Measurements from ENCODE around the gene SMG9. TPM values are rescaled to one million over a fixed set of nuclear protein-coding genes. Genes with fewer than 3 reads are reported as not detected.

The SMG9 gene
- polyA plus RNA-seq, 1 of the 3 experiments (the other 2 are of a cell fraction), result 24.3 TPM

GRCh38 chr19:43790587-43790986 lies 35.8 kb upstream of the SMG9 start:
- H3K4me3 ChIP-seq (ENCODE audit: low read depth in 2 of 2, low read length in 1 of 2), result no peak overlapping the region
- H3K79me2 ChIP-seq (ENCODE audit: insufficient read depth), result no peaks in the 10 kb centered on the region
- H3K27me3 ChIP-seq (ENCODE audit: insufficient read depth), result peaks cover 20% of the 10 kb centered on the region; the same call in 1 of the 2 replicates
- peaks cover 4% of the 10 kb centered on the region for H3F3A ChIP-seq (replicated peaks; ENCODE audit: insufficient read depth)
- ChIA-PET CTCF (interaction anchor here (0.6 to 1.4 kb wide), 3 partner anchors 19 to 1397 kb away, joined by 3 to 5 read pairs (median 4); no protein-coding TSS in a partner anchor), POLR2A (no interaction called here)
- DNase-seq, result no peak
- no peaks in the 10 kb centered on the region for H3K36me3 ChIP-seq (replicated peaks in 1 of 2; ENCODE audit: control insufficient read depth in 1 of 2, insufficient read depth in 2 of 2, low read length in 1 of 2)
- no peak overlapping the region for H3K27ac ChIP-seq (ENCODE audit: low read depth in 2 of 2, low read length in 1 of 2)
- no peaks in the 10 kb centered on the region for H3K4me1 ChIP-seq (ENCODE audit: control insufficient read depth in 1 of 2, insufficient read depth in 2 of 2, low read depth in 1 of 2, low read length in 1 of 2)
- H2AFZ ChIP-seq (ENCODE audit: low read depth), result no peak overlapping the region
- no peaks in the 10 kb centered on the region for H3K9me2 ChIP-seq
- no peak overlapping the region for H3K4me2 ChIP-seq
- TF ChIP-seq MAX (IDR thresholded peaks at IDR 0.05; ENCODE audit: low read depth), result no peak
- no peak for TF ChIP-seq CHD2 (IDR thresholded peaks at IDR 0.05; ENCODE audit: low read length, partially characterized antibody)
- TF ChIP-seq GATA2 (CRISPR knock-in tag; IDR thresholded peaks at IDR 0.05), result no peak
- no peak for TF ChIP-seq RFX5 (IDR thresholded peaks at IDR 0.05; ENCODE audit: low read length)
- TF ChIP-seq RCOR1 (IDR thresholded peaks at IDR 0.05; ENCODE audit: low read length), result no peak
- TF ChIP-seq MXI1 (IDR thresholded peaks at IDR 0.05; ENCODE audit: low read depth, low read length), result no peak
- no peak for TF ChIP-seq EZH2phosphoT487 (IDR thresholded peaks at IDR 0.05; ENCODE audit: borderline replicate concordance, low read depth)
- no peak for TF ChIP-seq TCF12 (IDR thresholded peaks at IDR 0.05)
- TF ChIP-seq NFIC (IDR thresholded peaks at IDR 0.05; ENCODE audit: borderline replicate concordance), result no peak
- no peak for TF ChIP-seq FOSL2 (IDR thresholded peaks at IDR 0.05; ENCODE audit: borderline replicate concordance, low read depth)
- no peak for TF ChIP-seq ELF1 (IDR thresholded peaks at IDR 0.05)
- TF ChIP-seq REST (IDR thresholded peaks at IDR 0.05; ENCODE audit: low read depth, low read length), result no peak
- no peak for TF ChIP-seq EP300 (IDR thresholded peaks at IDR 0.05; ENCODE audit: borderline replicate concordance in 1 of 2, low read depth in 1 of 2, low read length in 1 of 2)
- TF ChIP-seq TEAD4 (IDR thresholded peaks at IDR 0.05; ENCODE audit: borderline replicate concordance, insufficient read depth), result no peak
- TF ChIP-seq NRF1 (IDR thresholded peaks at IDR 0.05; ENCODE audit: low read depth, low read length), result no peak
- no peak for TF ChIP-seq POLR2AphosphoS5 (IDR thresholded peaks at IDR 0.05; ENCODE audit: low read depth, low read length)
- no peak overlapping the region for H3K9ac ChIP-seq
- WGBS (ENCODE audit: low lambda C conversion rate), result 24% methylated on average over 3 of the region's 3 CpGs
- no peaks in the 10 kb centered on the region for H4K20me1 ChIP-seq (ENCODE audit: insufficient read depth)
- H3K9me3 ChIP-seq, result no peaks in the 10 kb centered on the region

Data from SK-N-SH (cell line).